HepG2 (cell line): ENCODE data around the gene FSCN2. TPM values are rescaled to one million over a fixed set of nuclear protein-coding genes. Genes with fewer than 3 reads are reported as not detected.

Experiments
- CENPT ChIP-seq: sonication (generic); formaldehyde crosslinking; IDR thresholded peaks from 2 replicates; pipeline ENCODE4 v1.8.0; 2022; ENCODE audit warnings: low read depth, mild to moderate bottlenecking, moderate library complexity, missing genetic modification reagents
- FOXP4 ChIP-seq: sonication (generic); formaldehyde crosslinking; IDR thresholded peaks from 2 replicates; pipeline ENCODE4 v1.4.0; 2020; ENCODE audit warnings: missing genetic modification reagents
- KAT7 ChIP-seq: IDR thresholded peaks from 2 replicates; pipeline ENCODE4 v1.6.1; 2018; ENCODE audit warnings: borderline replicate concordance, missing compliant biosample characterization
- KDM1A ChIP-seq: IDR thresholded peaks from 2 replicates; pipeline ENCODE4 v1.6.1; 2016; ENCODE audit warnings: missing compliant biosample characterization
- RARG ChIP-seq: sonication (generic); formaldehyde crosslinking; IDR thresholded peaks from 2 replicates; pipeline ENCODE4 v1.4.0; 2020; ENCODE audit warnings: low read depth, mild to moderate bottlenecking, missing genetic modification reagents
- ZBTB3 ChIP-seq: sonication (generic); formaldehyde crosslinking; IDR thresholded peaks from 2 replicates; pipeline ENCODE4 v1.4.0; 2020; ENCODE audit warnings: low read depth, mild to moderate bottlenecking, moderate library complexity, missing genetic modification reagents, borderline replicate concordance
- ZBTB39 ChIP-seq: sonication (generic); formaldehyde crosslinking; IDR thresholded peaks from 2 replicates; pipeline ENCODE4 v1.5.0; 2020; ENCODE audit warnings: missing genetic modification reagents
- ZBTB7A ChIP-seq: sonication (generic); formaldehyde crosslinking; IDR thresholded peaks from 2 replicates; pipeline ENCODE4 v1.8.0; 2022; ENCODE audit warnings: mild to moderate bottlenecking, missing genetic modification reagents
- ZNF468 ChIP-seq: sonication (generic); formaldehyde crosslinking; IDR thresholded peaks from 2 replicates; pipeline ENCODE4 v1.8.0; 2022; ENCODE audit warnings: mild to moderate bottlenecking, moderate library complexity, missing genetic modification reagents
- ZNF530 ChIP-seq: sonication (generic); formaldehyde crosslinking; IDR thresholded peaks from 2 replicates; pipeline ENCODE4 v1.5.0; 2020; ENCODE audit warnings: low read depth, mild to moderate bottlenecking, missing genetic modification reagents
- ZNF616 ChIP-seq: sonication (generic); formaldehyde crosslinking; IDR thresholded peaks from 2 replicates; pipeline ENCODE4 v1.5.0; 2020; ENCODE audit warnings: low read depth, mild to moderate bottlenecking, missing genetic modification reagents
- ZNF879 ChIP-seq: sonication (generic); formaldehyde crosslinking; IDR thresholded peaks from 2 replicates; pipeline ENCODE4 v1.8.1; 2023; ENCODE audit warnings: missing genetic modification reagents
- polyA plus RNA-seq, 8 experiments: library from polyadenylated mRNA; depleted of rRNA in 3 of 8; stranded (reverse) in 7 of 8; unstranded in 1 of 8; fragments of >200 nt; fragmentation: Illumina TruSeq in 4 of 8; extraction: Trizol in 4 of 8; gene quantifications; 2 replicates each; pipeline versions ENCODE4 v1.2.1 to v1.2.3, GENCODE V29; 2011 to 2016; ENCODE audit warnings: low read depth in 4 of 8, missing spikeins in 1 of 8, mixed read lengths in 1 of 8; ENCODE audit not compliant: insufficient read depth in 1 of 8
- total RNA-seq, 5 experiments: library from RNA; depleted of rRNA; stranded (reverse); fragments of >200 nt; fragmentation: Illumina TruSeq; extraction: Trizol; gene quantifications; 2 replicates each; pipeline ENCODE4 v1.2.3, GENCODE V29; 2016; ENCODE audit warnings: low read depth in 1 of 5
- TF ChIP-seq, protein P1 (sequence below): sonication (generic); formaldehyde crosslinking; IDR thresholded peaks from one replicate; pipeline ENCODE4 v1.5.1; 2020; ENCODE audit warnings: mild to moderate bottlenecking, missing genetic modification reagents; ENCODE audit errors: not compliant biosample characterization
- TF ChIP-seq, protein P2 (sequence below): sonication (generic); formaldehyde crosslinking; IDR thresholded peaks from 2 replicates; pipeline ENCODE4 v1.8.1; 2023; ENCODE audit warnings: mild to moderate bottlenecking, moderate library complexity, missing genetic modification reagents

The FSCN2 gene
- total and polyA plus RNA-seq, 2 of the 13 experiments (the other 11 are each of a cell fraction or from before 2014, with no cell fraction given), result 0.09 TPM; not detected in 1

DNA sequence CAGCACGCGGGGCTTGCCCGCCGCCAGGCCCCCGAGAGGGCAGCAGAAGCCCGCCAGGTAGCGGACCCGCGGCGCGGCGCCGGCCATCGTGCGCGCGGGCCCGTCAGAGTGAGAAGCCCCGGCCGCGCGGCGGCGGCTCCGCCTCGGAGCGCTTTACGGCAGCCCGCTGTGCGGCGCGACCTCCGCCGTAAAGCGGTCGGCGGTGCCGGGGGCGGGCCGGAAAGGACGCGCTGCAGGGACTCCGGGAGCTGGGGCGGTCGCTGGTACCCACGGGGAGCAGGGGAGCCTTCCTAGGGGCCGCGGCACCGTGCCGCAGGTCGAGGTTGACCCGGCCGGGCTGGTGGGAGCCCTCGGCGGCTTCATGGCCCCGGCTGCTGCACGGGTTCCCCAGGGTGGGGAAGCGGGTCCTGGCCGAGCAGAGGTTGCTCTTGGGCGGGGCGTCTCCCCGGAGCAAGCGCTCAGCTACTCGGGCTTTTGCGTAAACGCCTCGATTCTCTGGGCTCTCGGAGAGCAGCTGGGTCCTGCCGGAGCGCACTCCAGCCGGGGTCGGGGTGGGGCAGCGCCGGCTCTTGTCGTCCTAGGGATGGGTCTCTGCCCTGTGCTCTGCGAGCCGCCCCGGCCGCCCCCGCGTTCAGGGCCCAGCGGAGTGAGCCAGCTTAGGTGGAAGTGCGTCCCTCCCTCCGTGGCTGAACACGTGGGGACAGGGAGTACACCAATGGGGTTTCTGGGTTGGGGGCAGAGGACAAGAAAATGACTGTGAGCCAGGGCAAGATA lies 24.3 kb downstream of the FSCN2 start, which contains the start of gene FAAP100 (continued):
- TF ChIP-seq CENPT (CRISPR knock-in tag) (peak; percentile 13), KAT7 (CRISPR knock-in tag) (peak; percentile 61; the same call in 1 of the 2 replicates), FOXP4 (CRISPR knock-in tag) (0 out of 2 replicates have a peak, but pooled peaks have one; percentile 18), RARG (CRISPR knock-in tag) (no peak; the same call in 1 of the 2 replicates), ZNF616 (CRISPR knock-in tag) (no peak), ZNF879 (CRISPR knock-in tag) (no peak), ZBTB7A (CRISPR knock-in tag) (no peak), KDM1A (CRISPR knock-in tag) (no peak), ZBTB39 (CRISPR knock-in tag) (no peak), ZNF530 (CRISPR knock-in tag) (no peak), ZBTB3 (CRISPR knock-in tag) (peak; percentile 33; the same call in 1 of the 2 replicates), ZNF468 (CRISPR knock-in tag) (peak; percentile 41; the same call in 1 of the 2 replicates)
- TF ChIP-seq, protein P1, sequence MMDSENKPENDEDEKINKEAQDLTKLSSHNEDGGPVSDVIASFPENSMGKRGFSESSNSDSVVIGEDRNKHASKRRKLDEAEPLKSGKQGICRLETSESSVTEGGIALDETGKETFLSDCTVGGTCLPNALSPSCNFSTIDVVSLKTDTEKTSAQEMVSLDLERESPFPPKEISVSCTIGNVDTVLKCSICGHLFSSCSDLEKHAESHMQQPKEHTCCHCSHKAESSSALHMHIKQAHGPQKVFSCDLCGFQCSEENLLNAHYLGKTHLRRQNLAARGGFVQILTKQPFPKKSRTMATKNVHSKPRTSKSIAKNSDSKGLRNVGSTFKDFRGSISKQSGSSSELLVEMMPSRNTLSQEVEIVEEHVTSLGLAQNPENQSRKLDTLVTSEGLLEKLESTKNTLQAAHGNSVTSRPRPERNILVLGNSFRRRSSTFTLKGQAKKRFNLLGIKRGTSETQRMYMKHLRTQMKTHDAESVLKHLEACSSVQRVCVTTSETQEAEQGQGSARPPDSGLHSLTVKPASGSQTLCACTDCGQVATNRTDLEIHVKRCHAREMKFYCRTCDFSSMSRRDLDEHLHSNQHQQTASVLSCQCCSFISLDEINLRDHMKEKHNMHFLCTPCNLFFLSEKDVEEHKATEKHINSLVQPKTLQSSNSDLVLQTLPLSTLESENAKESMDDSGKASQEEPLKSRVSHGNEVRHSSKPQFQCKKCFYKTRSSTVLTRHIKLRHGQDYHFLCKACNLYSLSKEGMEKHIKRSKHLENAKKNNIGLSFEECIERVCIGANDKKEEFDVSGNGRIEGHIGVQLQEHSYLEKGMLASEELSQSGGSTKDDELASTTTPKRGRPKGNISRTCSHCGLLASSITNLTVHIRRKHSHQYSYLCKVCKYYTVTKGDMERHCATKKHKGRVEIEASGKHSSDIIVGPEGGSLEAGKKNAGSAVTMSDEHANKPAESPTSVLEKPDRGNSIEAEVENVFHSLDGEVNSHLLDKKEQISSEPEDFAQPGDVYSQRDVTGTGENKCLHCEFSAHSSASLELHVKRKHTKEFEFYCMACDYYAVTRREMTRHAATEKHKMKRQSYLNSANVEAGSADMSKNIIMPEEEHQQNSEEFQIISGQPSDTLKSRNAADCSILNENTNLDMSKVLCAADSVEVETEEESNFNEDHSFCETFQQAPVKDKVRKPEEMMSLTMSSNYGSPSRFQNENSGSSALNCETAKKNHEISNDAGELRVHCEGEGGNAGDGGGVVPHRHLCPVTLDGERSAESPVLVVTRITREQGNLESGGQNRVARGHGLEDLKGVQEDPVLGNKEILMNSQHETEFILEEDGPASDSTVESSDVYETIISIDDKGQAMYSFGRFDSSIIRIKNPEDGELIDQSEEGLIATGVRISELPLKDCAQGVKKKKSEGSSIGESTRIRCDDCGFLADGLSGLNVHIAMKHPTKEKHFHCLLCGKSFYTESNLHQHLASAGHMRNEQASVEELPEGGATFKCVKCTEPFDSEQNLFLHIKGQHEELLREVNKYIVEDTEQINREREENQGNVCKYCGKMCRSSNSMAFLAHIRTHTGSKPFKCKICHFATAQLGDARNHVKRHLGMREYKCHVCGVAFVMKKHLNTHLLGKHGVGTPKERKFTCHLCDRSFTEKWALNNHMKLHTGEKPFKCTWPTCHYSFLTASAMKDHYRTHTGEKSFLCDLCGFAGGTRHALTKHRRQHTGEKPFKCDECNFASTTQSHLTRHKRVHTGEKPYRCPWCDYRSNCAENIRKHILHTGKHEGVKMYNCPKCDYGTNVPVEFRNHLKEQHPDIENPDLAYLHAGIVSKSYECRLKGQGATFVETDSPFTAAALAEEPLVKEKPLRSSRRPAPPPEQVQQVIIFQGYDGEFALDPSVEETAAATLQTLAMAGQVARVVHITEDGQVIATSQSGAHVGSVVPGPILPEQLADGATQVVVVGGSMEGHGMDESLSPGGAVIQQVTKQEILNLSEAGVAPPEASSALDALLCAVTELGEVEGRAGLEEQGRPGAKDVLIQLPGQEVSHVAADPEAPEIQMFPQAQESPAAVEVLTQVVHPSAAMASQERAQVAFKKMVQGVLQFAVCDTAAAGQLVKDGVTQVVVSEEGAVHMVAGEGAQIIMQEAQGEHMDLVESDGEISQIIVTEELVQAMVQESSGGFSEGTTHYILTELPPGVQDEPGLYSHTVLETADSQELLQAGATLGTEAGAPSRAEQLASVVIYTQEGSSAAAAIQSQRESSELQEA (CRISPR knock-in tag), result no peak
- TF ChIP-seq, protein P2, sequence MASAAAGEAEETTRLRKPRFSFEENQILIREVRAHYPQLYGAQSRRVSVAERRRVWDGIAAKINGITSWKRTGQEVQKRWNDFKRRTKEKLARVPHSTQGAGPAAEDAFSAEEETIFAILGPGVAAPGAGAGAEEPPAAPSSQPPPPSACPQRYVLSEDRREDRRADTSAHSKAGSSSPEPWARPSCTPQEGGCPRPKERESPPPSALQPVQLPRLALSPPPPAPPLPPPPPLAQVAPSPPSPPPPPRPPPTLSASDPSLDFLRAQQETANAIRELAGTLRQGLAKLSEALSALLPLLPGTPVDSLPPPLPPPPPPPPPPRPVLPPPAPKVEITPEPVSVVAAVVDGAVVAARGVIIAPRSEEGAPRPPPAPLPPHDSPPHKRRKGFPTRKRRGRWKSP (CRISPR knock-in tag), result peak; percentile 90
